HepG2 (cell line): ENCODE measurements around the gene HOXD4. TPM values are rescaled to one million over a fixed set of nuclear protein-coding genes. Genes with fewer than 3 reads are reported as not detected.

Experiments
- AHR ChIP-seq: IDR thresholded peaks from 2 replicates; pipeline ENCODE4 v1.6.1; 2018; ENCODE audit warnings: missing genetic modification reagents, missing compliant biosample characterization
- ELF3 ChIP-seq: IDR thresholded peaks from 2 replicates; pipeline ENCODE4 v1.6.1; 2016; ENCODE audit warnings: missing genetic modification reagents, missing compliant biosample characterization
- FOXC1 ChIP-seq: sonication (generic); formaldehyde crosslinking; IDR thresholded peaks from 2 replicates; pipeline ENCODE4 v1.8.0; 2022; ENCODE audit warnings: mild to moderate bottlenecking, missing genetic modification reagents, borderline replicate concordance
- KMT2B ChIP-seq: IDR thresholded peaks from 2 replicates; pipeline ENCODE4 v1.6.1; 2016; ENCODE audit warnings: missing genetic modification reagents, missing compliant biosample characterization
- RAD21 ChIP-seq: fragments of 450-650 bp; formaldehyde crosslinking; IDR thresholded peaks from 2 replicates; pipeline ENCODE4 v1.5.0; 2020; ENCODE audit warnings: mild to moderate bottlenecking
- REPIN1 ChIP-seq: sonication (generic); formaldehyde crosslinking; IDR thresholded peaks from 2 replicates; pipeline ENCODE4 v1.8.0; 2022; ENCODE audit warnings: missing genetic modification reagents, low read depth, mild to moderate bottlenecking, borderline replicate concordance
- SMAD1 ChIP-seq: sonication (generic); formaldehyde crosslinking; IDR thresholded peaks from 2 replicates; pipeline ENCODE4 v1.4.0; 2020; ENCODE audit warnings: missing genetic modification reagents, low read depth, mild to moderate bottlenecking, borderline replicate concordance
- SMAD3 ChIP-seq: sonication (generic); formaldehyde crosslinking; IDR thresholded peaks from 2 replicates; pipeline ENCODE4 v1.4.0; 2020; ENCODE audit warnings: missing genetic modification reagents
- SNAPC2 ChIP-seq: sonication (generic); formaldehyde crosslinking; IDR thresholded peaks from 2 replicates; pipeline ENCODE4 v1.8.1; 2022; ENCODE audit warnings: mild to moderate bottlenecking, missing genetic modification reagents
- SP5 ChIP-seq: IDR thresholded peaks from 2 replicates; pipeline ENCODE4 v1.6.1; 2016; ENCODE audit warnings: low read depth, borderline replicate concordance
- ZKSCAN5 ChIP-seq: sonication (generic); formaldehyde crosslinking; IDR thresholded peaks from 2 replicates; pipeline ENCODE4 v1.5.1; 2020; ENCODE audit warnings: mild to moderate bottlenecking, missing genetic modification reagents
- ZNF274 ChIP-seq: sonication (generic); formaldehyde crosslinking; IDR thresholded peaks from 2 replicates; pipeline ENCODE4 v1.5.1; 2020; ENCODE audit warnings: mild to moderate bottlenecking, missing genetic modification reagents
- ZNF775 ChIP-seq: sonication (generic); formaldehyde crosslinking; IDR thresholded peaks from 2 replicates; pipeline ENCODE4 v1.4.0; 2020; ENCODE audit warnings: missing genetic modification reagents, mild to moderate bottlenecking, moderate library complexity, borderline replicate concordance
- ZNF782 ChIP-seq: sonication (generic); formaldehyde crosslinking; IDR thresholded peaks from 2 replicates; pipeline ENCODE4 v1.4.0; 2020; ENCODE audit warnings: missing genetic modification reagents, mild to moderate bottlenecking, borderline replicate concordance
- ZSCAN31 ChIP-seq: sonication (generic); formaldehyde crosslinking; IDR thresholded peaks from 2 replicates; pipeline ENCODE4 v1.5.0; 2020; ENCODE audit warnings: low read depth, mild to moderate bottlenecking, missing genetic modification reagents
- polyA plus RNA-seq, 8 experiments: library from polyadenylated mRNA; depleted of rRNA in 3 of 8; stranded (reverse) in 7 of 8; unstranded in 1 of 8; fragments of >200 nt; fragmentation: Illumina TruSeq in 4 of 8; extraction: Trizol in 4 of 8; gene quantifications; 2 replicates each; pipeline versions ENCODE4 v1.2.1 to v1.2.3, GENCODE V29; 2011 to 2016; ENCODE audit warnings: low read depth in 4 of 8, missing spikeins in 1 of 8, mixed read lengths in 1 of 8; ENCODE audit not compliant: insufficient read depth in 1 of 8
- total RNA-seq, 5 experiments: library from RNA; depleted of rRNA; stranded (reverse); fragments of >200 nt; fragmentation: Illumina TruSeq; extraction: Trizol; gene quantifications; 2 replicates each; pipeline ENCODE4 v1.2.3, GENCODE V29; 2016; ENCODE audit warnings: low read depth in 1 of 5
- TF ChIP-seq, protein P1 (sequence below): sonication (generic); formaldehyde crosslinking; IDR thresholded peaks from 2 replicates; pipeline ENCODE4 v1.5.0; 2020; ENCODE audit warnings: missing genetic modification reagents
- TF ChIP-seq, protein P2 (sequence below): sonication (generic); formaldehyde crosslinking; IDR thresholded peaks from 2 replicates; pipeline ENCODE4 v1.8.1; 2023; ENCODE audit warnings: missing genetic modification reagents, inconsistent platforms, borderline replicate concordance
- TF ChIP-seq, protein P3 (sequence below): sonication (generic); formaldehyde crosslinking; IDR thresholded peaks from 2 replicates; pipeline ENCODE4 v1.4.0; 2020; ENCODE audit warnings: missing genetic modification reagents, mild to moderate bottlenecking, borderline replicate concordance
- TF ChIP-seq, protein P4 (sequence below): IDR thresholded peaks from 2 replicates; pipeline ENCODE4 v1.6.1; 2016; ENCODE audit warnings: missing biosample characterization, missing genetic modification reagents, low read depth
- TF ChIP-seq, protein P5 (sequence below): sonication (generic); formaldehyde crosslinking; IDR thresholded peaks from 2 replicates; pipeline ENCODE4 v1.4.0; 2020; ENCODE audit warnings: mild to moderate bottlenecking, missing genetic modification reagents

HOXD4 gene
- total and polyA plus RNA-seq, 2 of the 13 experiments (the other 11 are each of a cell fraction or from before 2014, with no cell fraction given) = not detected

DNA sequence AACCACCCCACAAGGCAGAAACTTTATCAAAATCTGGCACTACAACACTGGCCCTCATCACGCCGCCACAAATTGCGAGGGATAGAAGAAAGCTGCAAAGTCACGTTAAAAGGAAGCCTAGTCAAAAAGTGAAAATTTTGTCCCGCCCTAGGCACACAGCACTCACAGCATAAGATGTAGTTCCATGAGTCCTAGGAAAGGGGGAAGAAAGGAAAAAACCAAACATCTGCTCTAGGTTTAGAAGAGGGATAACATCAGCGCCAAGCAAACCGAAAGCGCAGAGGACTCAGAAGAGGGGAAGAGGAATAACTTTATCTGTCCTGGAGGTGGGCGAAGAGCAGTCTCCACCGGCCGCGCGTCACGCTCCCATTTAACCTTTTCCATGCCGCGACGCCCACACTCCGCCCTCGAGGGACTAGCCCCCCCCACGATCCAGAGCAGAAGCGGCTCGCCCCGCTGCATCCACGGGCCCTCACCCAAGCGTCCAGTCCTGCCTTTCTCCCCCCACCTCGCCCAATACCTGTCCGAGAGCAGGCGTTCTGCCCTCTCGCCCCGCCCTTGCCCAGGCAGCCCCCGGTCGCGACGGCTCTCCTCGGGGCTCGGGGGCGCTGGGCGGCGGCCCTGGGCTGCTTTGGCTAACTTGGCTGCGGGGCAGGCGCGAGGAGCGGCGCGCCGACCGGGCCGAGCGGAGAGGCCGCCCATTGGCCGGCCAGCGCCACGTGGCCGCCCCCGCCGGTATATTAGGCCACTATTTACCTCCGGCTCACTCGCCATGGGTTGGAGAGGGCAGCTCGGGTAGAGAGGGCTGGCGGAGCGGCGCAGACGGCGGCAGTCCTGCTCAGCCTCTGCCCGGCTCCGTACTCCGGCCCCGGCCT is 36.8 kb downstream of the HOXD4 start, which contains the start of gene HOXD1 (continued):
- TF ChIP-seq, protein P1, sequence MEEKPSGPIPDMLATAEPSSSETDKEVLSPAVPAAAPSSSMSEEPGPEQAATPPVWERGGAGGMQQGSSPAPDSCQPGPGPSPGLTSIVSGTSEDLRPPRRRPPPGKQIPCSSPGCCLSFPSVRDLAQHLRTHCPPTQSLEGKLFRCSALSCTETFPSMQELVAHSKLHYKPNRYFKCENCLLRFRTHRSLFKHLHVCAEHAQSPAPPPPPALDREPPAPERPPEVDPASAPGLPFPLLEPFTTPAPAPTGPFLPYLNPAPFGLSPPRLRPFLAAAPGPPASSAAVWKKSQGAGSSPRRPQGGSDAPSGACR (CRISPR knock-in tag) = 0 out of 2 replicates have a peak, but pooled peaks have one; percentile 3
- TF ChIP-seq SP5 (CRISPR knock-in tag) = no peak
- 0 out of 2 replicates have a peak, but pooled peaks have one; percentile 49 for TF ChIP-seq ZNF274 (CRISPR knock-in tag)
- TF ChIP-seq ZSCAN31 (CRISPR knock-in tag) = peak; percentile 54; the same call in 1 of the 2 replicates
- TF ChIP-seq SMAD1 = no peak
- no peak for TF ChIP-seq ZNF775 (CRISPR knock-in tag)
- TF ChIP-seq ZNF782 (CRISPR knock-in tag) = peak; percentile 56
- peak; percentile 34; the same call in 1 of the 2 replicates for TF ChIP-seq RAD21 (CRISPR knock-in tag)
- TF ChIP-seq SNAPC2 (CRISPR knock-in tag) = no peak
- TF ChIP-seq, protein P2, sequence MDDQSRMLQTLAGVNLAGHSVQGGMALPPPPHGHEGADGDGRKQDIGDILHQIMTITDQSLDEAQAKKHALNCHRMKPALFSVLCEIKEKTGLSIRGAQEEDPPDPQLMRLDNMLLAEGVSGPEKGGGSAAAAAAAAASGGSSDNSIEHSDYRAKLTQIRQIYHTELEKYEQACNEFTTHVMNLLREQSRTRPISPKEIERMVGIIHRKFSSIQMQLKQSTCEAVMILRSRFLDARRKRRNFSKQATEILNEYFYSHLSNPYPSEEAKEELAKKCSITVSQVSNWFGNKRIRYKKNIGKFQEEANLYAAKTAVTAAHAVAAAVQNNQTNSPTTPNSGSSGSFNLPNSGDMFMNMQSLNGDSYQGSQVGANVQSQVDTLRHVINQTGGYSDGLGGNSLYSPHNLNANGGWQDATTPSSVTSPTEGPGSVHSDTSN = no peak
- peak; percentile 72; the same call in 1 of the 2 replicates for TF ChIP-seq FOXC1 (CRISPR knock-in tag)
- TF ChIP-seq, protein P3, sequence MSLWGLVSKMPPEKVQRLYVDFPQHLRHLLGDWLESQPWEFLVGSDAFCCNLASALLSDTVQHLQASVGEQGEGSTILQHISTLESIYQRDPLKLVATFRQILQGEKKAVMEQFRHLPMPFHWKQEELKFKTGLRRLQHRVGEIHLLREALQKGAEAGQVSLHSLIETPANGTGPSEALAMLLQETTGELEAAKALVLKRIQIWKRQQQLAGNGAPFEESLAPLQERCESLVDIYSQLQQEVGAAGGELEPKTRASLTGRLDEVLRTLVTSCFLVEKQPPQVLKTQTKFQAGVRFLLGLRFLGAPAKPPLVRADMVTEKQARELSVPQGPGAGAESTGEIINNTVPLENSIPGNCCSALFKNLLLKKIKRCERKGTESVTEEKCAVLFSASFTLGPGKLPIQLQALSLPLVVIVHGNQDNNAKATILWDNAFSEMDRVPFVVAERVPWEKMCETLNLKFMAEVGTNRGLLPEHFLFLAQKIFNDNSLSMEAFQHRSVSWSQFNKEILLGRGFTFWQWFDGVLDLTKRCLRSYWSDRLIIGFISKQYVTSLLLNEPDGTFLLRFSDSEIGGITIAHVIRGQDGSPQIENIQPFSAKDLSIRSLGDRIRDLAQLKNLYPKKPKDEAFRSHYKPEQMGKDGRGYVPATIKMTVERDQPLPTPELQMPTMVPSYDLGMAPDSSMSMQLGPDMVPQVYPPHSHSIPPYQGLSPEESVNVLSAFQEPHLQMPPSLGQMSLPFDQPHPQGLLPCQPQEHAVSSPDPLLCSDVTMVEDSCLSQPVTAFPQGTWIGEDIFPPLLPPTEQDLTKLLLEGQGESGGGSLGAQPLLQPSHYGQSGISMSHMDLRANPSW (CRISPR knock-in tag) = no peak; the same call in 1 of the 2 replicates
- TF ChIP-seq, protein P4, sequence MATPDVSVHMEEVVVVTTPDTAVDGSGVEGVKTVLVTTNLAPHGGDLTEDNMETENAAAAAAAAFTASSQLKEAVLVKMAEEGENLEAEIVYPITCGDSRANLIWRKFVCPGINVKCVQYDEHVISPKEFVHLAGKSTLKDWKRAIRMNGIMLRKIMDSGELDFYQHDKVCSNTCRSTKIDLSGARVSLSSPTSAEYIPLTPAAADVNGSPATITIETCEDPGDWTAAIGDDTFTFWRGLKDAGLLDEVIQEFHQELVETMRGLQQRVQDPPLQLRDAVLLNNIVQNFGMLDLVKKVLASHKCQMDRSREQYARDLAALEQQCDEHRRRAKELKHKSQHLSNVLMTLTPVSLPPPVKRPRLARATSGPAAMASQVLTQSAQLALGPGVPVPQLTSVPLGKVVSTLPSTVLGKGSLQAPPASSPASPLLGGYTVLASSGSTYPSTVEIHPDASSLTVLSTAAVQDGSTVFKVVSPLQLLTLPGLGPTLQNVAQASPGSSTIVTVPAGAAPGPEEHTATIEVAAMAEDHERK = no peak
- no peak for TF ChIP-seq ZKSCAN5 (CRISPR knock-in tag)
- peak; percentile 53 for TF ChIP-seq KMT2B (CRISPR knock-in tag)
- TF ChIP-seq AHR = no peak
- TF ChIP-seq SMAD3 (CRISPR knock-in tag) = no peak
- TF ChIP-seq REPIN1 (CRISPR knock-in tag) = no peak
- TF ChIP-seq, protein P5, sequence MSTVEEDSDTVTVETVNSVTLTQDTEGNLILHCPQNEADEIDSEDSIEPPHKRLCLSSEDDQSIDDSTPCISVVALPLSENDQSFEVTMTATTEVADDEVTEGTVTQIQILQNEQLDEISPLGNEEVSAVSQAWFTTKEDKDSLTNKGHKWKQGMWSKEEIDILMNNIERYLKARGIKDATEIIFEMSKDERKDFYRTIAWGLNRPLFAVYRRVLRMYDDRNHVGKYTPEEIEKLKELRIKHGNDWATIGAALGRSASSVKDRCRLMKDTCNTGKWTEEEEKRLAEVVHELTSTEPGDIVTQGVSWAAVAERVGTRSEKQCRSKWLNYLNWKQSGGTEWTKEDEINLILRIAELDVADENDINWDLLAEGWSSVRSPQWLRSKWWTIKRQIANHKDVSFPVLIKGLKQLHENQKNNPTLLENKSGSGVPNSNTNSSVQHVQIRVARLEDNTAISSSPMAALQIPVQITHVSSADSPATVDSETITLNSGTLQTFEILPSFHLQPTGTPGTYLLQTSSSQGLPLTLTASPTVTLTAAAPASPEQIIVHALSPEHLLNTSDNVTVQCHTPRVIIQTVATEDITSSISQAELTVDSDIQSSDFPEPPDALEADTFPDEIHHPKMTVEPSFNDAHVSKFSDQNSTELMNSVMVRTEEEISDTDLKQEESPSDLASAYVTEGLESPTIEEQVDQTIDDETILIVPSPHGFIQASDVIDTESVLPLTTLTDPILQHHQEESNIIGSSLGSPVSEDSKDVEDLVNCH = no peak
- TF ChIP-seq ELF3 = peak; percentile 10; the same call in 1 of the 2 replicates
